K562 (cell line): ENCODE measurements around the gene C1QTNF8. TPM values are rescaled to one million over a fixed set of nuclear protein-coding genes. Genes with fewer than 3 reads are reported as not detected.

Experiments
- ATAC-seq: fragments of 200-7000 bp; cut with Tn5 transposase; 3 replicates; pipeline ENCODE4 v1.9.1; 2020; ENCODE audit warnings: moderate library complexity
- BruUV-seq: library from RNA; stranded (reverse); fragments of 400-500 nt; replicated peaks from 2 replicates; lab custom pipeline; 2021; lab: Mats Ljungman, UMichigan
- CTCF ChIA-PET: fragments of 300-600 bp; formaldehyde crosslinking; extraction: SDS; loops from one replicate; lab custom pipeline; 2021; ENCODE audit warnings: low intra/inter-chr PET ratio; lab: Yijun Ruan, JAX
- POLR2A ChIA-PET: fragments of 300-600, 350-650 bp; sonication (Branson Sonifier 250); formaldehyde crosslinking; extraction: SDS; loops from one replicate; lab custom pipeline; 2021; ENCODE audit warnings: antibody characterized with exemption, inconsistent platforms; lab: Yijun Ruan, JAX
- DNase-seq, 4 experiments: peaks; one replicate each; pipeline versions ENCODE4 v3.0.0 to v3.0.0-alpha.2; 2011 to 2018; ENCODE audit warnings: low spot score in 3 of 4, mixed read lengths in 3 of 4; ENCODE audit errors: extremely low read depth in 1 of 4
- FAIRE-seq: peaks from 2 replicates; lab custom pipeline; 2011; peaks lifted over from hg19 to GRCh38; lab: Jason Lieb, UNC
- H2AFZ ChIP-seq: 2 replicates; pipeline ENCODE4 v1.6.0; 2011; ENCODE audit warnings: low read depth, low read length, control low read depth, inconsistent platforms
- H3K27ac ChIP-seq: fragments of 200-600 bp; 3 replicates; pipeline ENCODE4 v1.8.0; 2011; ENCODE audit warnings: low read depth, mild to moderate bottlenecking, control low read depth, inconsistent platforms, low read length, moderate library complexity, mixed read lengths; ENCODE audit errors: extremely low read depth
- H3K27me3 ChIP-seq, 2 experiments: fragments of 300-600 bp in 1 of 2; 2 replicates in 1 of 2; 3 replicates in 1 of 2; pipeline versions ENCODE4 v1.6.0 to v1.8.0; 2011; ENCODE audit warnings: inconsistent platforms in 2 of 2, low read length in 2 of 2, mild to moderate bottlenecking in 1 of 2, mixed read lengths in 1 of 2, moderate library complexity in 1 of 2; ENCODE audit not compliant: control insufficient read depth in 2 of 2, insufficient read depth in 2 of 2
- H3K36me3 ChIP-seq: fragments of 300-600 bp; 3 replicates; pipeline ENCODE4 v1.8.0; 2011; ENCODE audit warnings: mild to moderate bottlenecking, low read length, inconsistent platforms; ENCODE audit not compliant: control insufficient read depth, insufficient read depth
- H3K4me1 ChIP-seq, 2 experiments: fragments of 200-600 bp in 1 of 2; replicated peaks in 1 of 2; 2 replicates in 1 of 2; 3 replicates in 1 of 2; pipeline versions ENCODE4 v1.5.1 to v1.8.0; 2011; ENCODE audit warnings: inconsistent platforms in 2 of 2, low read length in 2 of 2, mild to moderate bottlenecking in 1 of 2, mixed read lengths in 1 of 2, moderate library complexity in 1 of 2; ENCODE audit not compliant: control insufficient read depth in 2 of 2, insufficient read depth in 2 of 2
- H3K4me2 ChIP-seq: 2 replicates; pipeline ENCODE4 v1.6.1; 2011; ENCODE audit warnings: low read length, control low read depth, inconsistent platforms, mixed read lengths; ENCODE audit not compliant: insufficient read depth
- H3K4me3 ChIP-seq: fragments of 200-600 bp; sonication (generic), shearing (Covaris generic); 2 replicates; pipeline ENCODE4 v1.5.1; 2016; ENCODE audit warnings: control low read depth, inconsistent platforms
- H3K79me2 ChIP-seq: fragments of 200-600 bp; 3 replicates; pipeline ENCODE4 v1.8.0; 2011; ENCODE audit warnings: low read length, inconsistent platforms; ENCODE audit not compliant: control insufficient read depth, insufficient read depth
- H3K9ac ChIP-seq, 2 experiments: 2 replicates each; pipeline versions ENCODE4 v1.6.0 to v1.6.1; 2011; ENCODE audit warnings: low read depth in 2 of 2, low read length in 2 of 2, control low read depth in 1 of 2, inconsistent platforms in 1 of 2, mild to moderate bottlenecking in 1 of 2, mixed read lengths in 1 of 2; ENCODE audit not compliant: insufficient read depth in 1 of 2
- H3K9me1 ChIP-seq: one replicate; pipeline ENCODE4 v1.6.0; 2011; ENCODE audit warnings: inconsistent platforms, mild to moderate bottlenecking, low read length, moderate library complexity; ENCODE audit not compliant: control insufficient read depth, insufficient read depth
- H3K9me3 ChIP-seq: replicated peaks from 2 replicates; pipeline ENCODE4 v1.5.1; 2011; ENCODE audit warnings: low read depth, low read length, inconsistent platforms; ENCODE audit not compliant: control insufficient read depth, insufficient read depth
- H4K20me1 ChIP-seq: replicated peaks from 2 replicates; pipeline ENCODE4 v1.6.1; 2011; ENCODE audit warnings: low read length, inconsistent platforms, mixed read lengths; ENCODE audit not compliant: control insufficient read depth, insufficient read depth
- ARID4B ChIP-seq: sonication (generic); formaldehyde crosslinking; IDR thresholded peaks from 2 replicates; pipeline ENCODE4 v1.8.0; 2022; ENCODE audit warnings: mild to moderate bottlenecking, missing genetic modification reagents
- E2F3 ChIP-seq: fragments of 250-450 bp; sonication (Bioruptor Pico); IDR thresholded peaks from 2 replicates; pipeline ENCODE4 v1.4.0; 2020; ENCODE audit warnings: mild to moderate bottlenecking
- FUS ChIP-seq: fragments of 200-400 bp; formaldehyde crosslinking; optimal IDR thresholded peaks from 2 replicates; pipeline ENCODE3; 2017; ENCODE audit warnings: low read depth, low read length
- GTF3C2 ChIP-seq: IDR thresholded peaks from 3 replicates; pipeline ENCODE4 v1.6.1; 2011; ENCODE audit warnings: borderline replicate concordance, mild to moderate bottlenecking, moderate library complexity; ENCODE audit not compliant: insufficient read length; ENCODE audit errors: extremely low read depth
- HMGN3 ChIP-seq: IDR thresholded peaks from 2 replicates; pipeline ENCODE4 v1.6.1; 2011; ENCODE audit warnings: borderline replicate concordance, low read depth, mild to moderate bottlenecking, mixed read lengths, low read length; ENCODE audit not compliant: insufficient read length; ENCODE audit errors: extremely low read depth
- HNRNPL ChIP-seq: fragments of 200-400 bp; formaldehyde crosslinking; IDR thresholded peaks from 2 replicates; pipeline ENCODE4 v1.6.1; 2017; ENCODE audit warnings: low read depth, mild to moderate bottlenecking, low read length
- HOXB6 ChIP-seq: fragments of 250-450 bp; sonication (Bioruptor Pico); IDR thresholded peaks from 2 replicates; pipeline ENCODE4 v1.5.1; 2022; ENCODE audit warnings: mild to moderate bottlenecking, borderline replicate concordance
- POLR2A ChIP-seq: fragments of 450-650 bp; conservative IDR thresholded peaks from 2 replicates; pipeline ENCODE4 v1.6.1; 2016
- PRMT5 ChIP-seq: sonication (generic); formaldehyde crosslinking; IDR thresholded peaks from 2 replicates; pipeline ENCODE4 v1.5.0; 2020; ENCODE audit warnings: missing genetic modification reagents
- RBM25 ChIP-seq: fragments of 200-400 bp; formaldehyde crosslinking; IDR thresholded peaks from 2 replicates; pipeline ENCODE4 v1.6.1; 2018; ENCODE audit warnings: low read length, low read depth, moderate library complexity; ENCODE audit not compliant: severe bottlenecking
- RFX1 ChIP-seq: fragments of 450-650 bp; IDR thresholded peaks from 2 replicates; pipeline ENCODE4 v1.6.1; 2016; ENCODE audit warnings: mild to moderate bottlenecking, moderate library complexity
- RNF2 ChIP-seq: sonication (generic); IDR thresholded peaks from 2 replicates; pipeline ENCODE4 v1.6.1; 2016
- TAF7 ChIP-seq: fragments of 450-650 bp; IDR thresholded peaks from 2 replicates; pipeline ENCODE4 v1.6.1; 2016; ENCODE audit warnings: missing genetic modification characterization, missing compliant biosample characterization
- ZFP30 ChIP-seq: fragments of 250-450 bp; sonication (Bioruptor Pico); IDR thresholded peaks from 2 replicates; pipeline ENCODE4 v1.8.0; 2022; ENCODE audit warnings: moderate library complexity, mild to moderate bottlenecking, inconsistent platforms, borderline replicate concordance
- ZNF384 ChIP-seq: IDR thresholded peaks from 2 replicates; pipeline ENCODE4 v1.6.1; 2012; ENCODE audit warnings: low read depth, low read length, improper control_type of control experiment
- ZNF431 ChIP-seq: sonication (generic); formaldehyde crosslinking; IDR thresholded peaks from 2 replicates; pipeline ENCODE4 v1.8.0; 2022; ENCODE audit warnings: mild to moderate bottlenecking, missing genetic modification reagents
- ZNF584 ChIP-seq: fragments of 200-800 bp; sonication (Bioruptor generic); IDR thresholded peaks from 2 replicates; pipeline ENCODE4 v1.6.1; 2016; ENCODE audit warnings: low read depth, mild to moderate bottlenecking, missing genetic modification characterization, missing compliant biosample characterization
- ZNF780A ChIP-seq: fragments of 250-450 bp; sonication (Bioruptor Pico); IDR thresholded peaks from 2 replicates; pipeline ENCODE4 v1.5.0; 2021; ENCODE audit warnings: mild to moderate bottlenecking
- WGBS: fragments of 100-300 bp; shearing (Covaris generic); methylation state at CpG from one replicate; pipeline ENCODE4 v1.1.6; 2016; ENCODE audit warnings: low coverage, mixed read lengths; ENCODE audit not compliant: insufficient coverage; ENCODE audit errors: missing lambda C conversion rate; 5-methylcytosine and 5-hydroxymethylcytosine counted together
- in situ Hi-C: fragments of 300-500 bp; cut with MboI; formaldehyde crosslinking; loops from 4 replicates; pipeline ENCODE4 v1.15.0; 2018; ENCODE audit warnings: inconsistent platforms, mixed read lengths
- intact Hi-C: fragments of 100-400 bp; cut with micrococcal nuclease; formaldehyde crosslinking; loops from 2 replicates; pipeline ENCODE4 v1.14.2; 2022
- polyA plus RNA-seq, 8 experiments: library from polyadenylated mRNA; depleted of rRNA in 4 of 8; stranded (reverse) in 5 of 8; unstranded in 3 of 8; fragments of >200 nt; fragmentation: Nextera tagmentation in 2 of 8; fragmentation: Illumina TruSeq in 1 of 8; extraction: Ambion mirVana in 2 of 8; extraction: Trizol in 1 of 8; gene quantifications; 2 replicates each; pipeline versions ENCODE4 v1.2.1 to v1.2.3, GENCODE V29; 2011 to 2014; ENCODE audit warnings: inconsistent platforms in 1 of 8, missing spikeins in 1 of 8
- total RNA-seq, 7 experiments: library from RNA; depleted of rRNA in 6 of 7; stranded (reverse); fragments of >200 nt in 6 of 7; fragmentation: Illumina TruSeq in 2 of 7; extraction: Trizol in 2 of 7; gene quantifications; 2 replicates each; pipeline versions ENCODE4 v1.2.1 to v1.2.3, GENCODE V29; 2011 to 2021; ENCODE audit warnings: low replicate concordance in 1 of 7

Gene C1QTNF8
- total and polyA plus RNA-seq, 9 of the 15 experiments (the other 6 are each of a cell fraction or from before 2014, with no cell fraction given) = not detected

GRCh38 chr16:1047123-1047522, 48.9 kb downstream of the C1QTNF8 start:
- POLR2A ChIA-PET = interaction anchor here (0.6 to 0.7 kb wide), 3 partner anchors 8 to 144 kb away, joined by 3 to 4 read pairs (median 3); no protein-coding TSS in a partner anchor
- H3K27me3 ChIP-seq = peaks cover 12 to 48% of the 10 kb centered on the region in 2 experiments; a peak in 3 of 5 replicates
- no peaks in the 10 kb centered on the region for H3K9me3 ChIP-seq
- no peak overlapping the region for H3K4me2 ChIP-seq
- H3K27ac ChIP-seq = no peak overlapping the region
- WGBS = 22% methylated on average over 9 of the region's 9 CpGs
- intact Hi-C loops = no loop called here
- no peak overlapping the region for H2AFZ ChIP-seq
- no peak overlapping the region for H3K4me3 ChIP-seq
- H3K79me2 ChIP-seq = no peaks in the 10 kb centered on the region
- DNase-seq (no peak), ATAC-seq (no peak), FAIRE-seq (no peak)
- H3K9ac ChIP-seq = no peak overlapping the region
- peaks cover 0 to 79% of the 10 kb centered on the region in 2 experiments; a peak in 2 of 5 replicates for H3K4me1 ChIP-seq
- CTCF ChIA-PET = no interaction called here
- H3K36me3 ChIP-seq = no peaks in the 10 kb centered on the region
- H4K20me1 ChIP-seq = no peaks in the 10 kb centered on the region
- in situ Hi-C loops = loop anchor here (5.0 kb wide), 1 partner anchor 235 kb away; no protein-coding TSS in a partner anchor
- no peaks in the 10 kb centered on the region for H3K9me1 ChIP-seq
- BruUV-seq = no TSS peak
- TF ChIP-seq ZNF384 (no peak), HNRNPL (no peak), ZNF584 (no peak), ZNF780A (CRISPR knock-in tag) (no peak), ZNF431 (no peak), RNF2 (no peak), GTF3C2 (no peak), PRMT5 (CRISPR knock-in tag) (no peak), ARID4B (no peak), HMGN3 (no peak), E2F3 (CRISPR knock-in tag) (no peak), RBM25 (no peak), FUS (no peak), POLR2A (no peak), ZFP30 (CRISPR knock-in tag) (no peak), HOXB6 (CRISPR knock-in tag) (no peak), RFX1 (no peak), TAF7 (no peak)
